Jurkat, Clone E6-1 (cell line): ENCODE measurements around the gene VPS54.
A peak's percentile ranks its signal among the peaks of the same experiment; 100 is the strongest.

Source experiments
- DNase-seq: peaks from one replicate; pipeline ENCODE4 v3.0.0-alpha.2; 2011; ENCODE audit warnings: low read depth, low spot score
- H3K4me3 ChIP-seq: 2 replicates; pipeline ENCODE4 v1.5.1; 2011; ENCODE audit warnings: mild to moderate bottlenecking, low read length, control low read depth, moderate library complexity

The VPS54 gene

DNA sequence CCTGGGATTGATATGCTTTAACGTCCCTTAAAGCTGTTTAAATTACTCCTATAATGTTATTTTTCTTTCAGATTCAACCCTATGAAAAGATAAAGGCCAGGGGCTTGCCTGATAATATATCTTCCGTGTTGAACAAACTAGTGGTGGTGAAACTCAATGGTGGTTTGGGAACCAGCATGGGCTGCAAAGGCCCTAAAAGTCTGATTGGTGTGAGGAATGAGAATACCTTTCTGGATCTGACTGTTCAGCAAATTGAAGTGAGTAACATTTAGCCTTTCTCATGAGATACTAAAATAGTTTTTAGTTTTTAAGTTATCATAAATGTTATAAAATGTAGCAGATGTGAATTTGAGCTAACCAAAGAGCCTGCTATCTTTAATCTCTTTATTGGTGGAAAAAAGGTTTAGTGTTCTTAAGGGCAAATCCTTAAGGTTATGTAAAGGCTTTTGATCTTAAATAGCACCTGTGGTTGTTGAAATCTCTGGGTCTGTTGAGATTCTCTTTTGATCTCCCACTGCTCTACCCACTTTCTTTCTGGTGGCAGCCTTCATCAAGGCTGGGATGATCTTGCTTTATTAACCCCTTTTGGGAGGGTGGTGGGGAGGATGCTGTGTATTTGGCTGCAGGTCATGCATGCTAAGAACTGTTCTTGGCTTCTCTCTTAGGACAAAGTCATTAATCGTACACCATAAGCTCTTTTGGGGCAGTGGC, 136.7 kb downstream of the VPS54 start:
- H3K4me3 ChIP-seq = no peak overlapping the region
- DNase-seq = peak; percentile 89

DNA sequence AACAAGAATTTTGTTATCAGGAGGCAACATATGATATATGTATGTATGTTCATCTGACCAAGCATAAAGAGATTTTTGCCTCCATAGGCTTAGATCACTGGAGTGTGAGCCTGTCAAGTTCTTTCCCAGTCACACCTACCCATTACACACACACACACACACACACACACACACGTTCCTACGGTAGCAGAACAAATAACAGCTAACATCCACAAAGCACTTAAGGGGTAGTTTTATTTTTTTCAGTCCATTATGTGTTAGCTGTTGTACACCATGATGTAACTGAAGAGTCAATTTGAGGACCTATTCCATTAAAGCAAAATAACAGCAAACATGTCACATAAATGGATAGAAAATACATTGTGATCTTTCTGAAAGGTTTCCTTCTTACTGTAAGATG, 138.0 kb downstream of the VPS54 start:
- no peak for DNase-seq
- no peak overlapping the region for H3K4me3 ChIP-seq

DNA sequence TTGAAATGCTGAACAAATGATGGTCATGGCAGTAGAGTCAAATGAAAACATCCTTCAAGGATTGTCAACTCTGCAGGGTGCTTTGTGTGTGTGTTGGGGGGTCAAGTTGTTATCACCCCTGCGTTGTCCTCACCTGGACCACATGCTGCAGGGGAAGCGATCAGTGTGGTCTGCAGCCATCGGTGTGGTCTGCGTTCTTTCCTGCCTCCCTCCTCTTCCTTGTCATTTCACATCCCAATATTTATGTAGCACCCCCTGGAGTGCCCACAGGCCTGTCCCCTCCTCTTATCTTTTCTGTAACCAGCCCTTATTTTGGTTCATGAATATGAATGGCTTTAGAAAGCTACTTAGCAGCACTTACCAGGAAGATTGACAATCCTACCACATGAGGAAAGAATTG, 138.6 kb downstream of the VPS54 start:
- no peak for DNase-seq

GRCh38 chr2:63879876-63880433, 139.3 kb downstream of the VPS54 start:
- no peak for DNase-seq
- H3K4me3 ChIP-seq = no peak overlapping the region

More for the DNA sequence above, 138.6 kb downstream of the VPS54 start:
- H3K4me3 ChIP-seq = no peak overlapping the region

- DNase-seq = no peak
These were observed 140.7 kb downstream of the VPS54 start for GRCh38 chr2:63878486-63878885.

GRCh38 chr2:63876311-63876710, 142.9 kb downstream of the VPS54 start:
- no peak for DNase-seq
- H3K4me3 ChIP-seq = no peak overlapping the region

More at GRCh38 chr2:63878486-63878885, 140.7 kb downstream of the VPS54 start:
- H3K4me3 ChIP-seq = no peak overlapping the region

DNA sequence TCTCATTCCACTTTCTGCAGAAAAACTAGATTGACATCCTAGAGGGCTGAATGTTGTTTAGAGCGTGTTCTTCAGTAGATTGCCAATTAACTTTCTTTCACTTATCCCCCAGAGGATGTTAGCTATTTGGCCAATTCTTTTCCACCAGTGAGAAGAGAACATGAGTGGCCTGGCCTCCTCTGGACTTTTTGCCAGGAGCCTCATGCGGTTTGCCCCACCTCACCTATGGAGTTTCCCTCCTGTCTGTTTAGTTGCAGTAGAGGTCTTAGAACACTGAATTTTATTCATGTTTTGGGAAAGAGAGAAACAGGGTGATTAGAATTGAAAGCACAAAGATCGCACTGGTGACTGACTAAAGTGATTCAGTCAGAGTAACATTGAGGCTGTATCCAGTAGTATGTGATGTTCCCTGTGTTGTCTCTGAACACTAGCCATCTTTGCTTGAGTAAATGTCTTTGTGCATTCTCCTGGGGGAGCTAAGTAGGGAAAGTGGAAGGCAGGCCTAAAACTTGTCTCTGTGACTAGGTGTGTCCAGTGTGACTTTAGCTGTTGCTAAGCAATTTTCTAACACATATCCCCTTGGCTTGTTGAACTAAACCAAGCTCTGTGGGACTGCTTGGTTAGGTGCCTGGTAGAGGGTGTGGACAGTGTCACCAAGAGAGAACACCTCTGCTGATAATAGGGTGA, 143.5 kb downstream of the VPS54 start:
- no peak for DNase-seq
- no peak overlapping the region for H3K4me3 ChIP-seq

- DNase-seq = no peak
These were observed 144.1 kb downstream of the VPS54 start for GRCh38 chr2:63875131-63875527.

GRCh38 chr2:63874204-63875130, 144.8 kb downstream of the VPS54 start:
- no peak overlapping the region for H3K4me3 ChIP-seq
- no peak for DNase-seq

More at GRCh38 chr2:63875131-63875527, 144.1 kb downstream of the VPS54 start:
- no peak overlapping the region for H3K4me3 ChIP-seq

- no peak overlapping the region for H3K4me3 ChIP-seq
- peak; percentile 57 for DNase-seq
These were observed 146.5 kb downstream of the VPS54 start for GRCh38 chr2:63872571-63873328.

- no peak for DNase-seq
- no peak overlapping the region for H3K4me3 ChIP-seq
These were observed 147.4 kb downstream of the VPS54 start for GRCh38 chr2:63871864-63872263.

DNA sequence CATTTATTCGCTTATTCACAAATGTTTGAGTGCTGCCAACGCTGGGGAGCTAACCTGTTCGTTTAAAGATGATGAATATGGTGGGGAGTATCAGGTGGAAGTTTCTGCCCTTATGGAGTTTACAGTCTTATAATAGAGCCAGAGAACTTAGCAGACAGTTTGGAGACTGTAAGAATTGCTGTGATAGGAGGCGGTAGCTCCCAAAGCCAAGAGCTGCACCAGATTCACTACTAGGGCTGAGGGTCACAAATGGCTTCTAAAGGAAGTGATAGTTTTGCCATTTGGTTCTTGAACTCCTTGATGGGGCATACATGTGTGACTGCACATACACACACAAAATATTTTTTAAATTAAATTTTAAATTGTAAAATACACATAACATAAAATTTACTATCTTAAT, 148.5 kb downstream of the VPS54 start:
- DNase-seq = no peak
- no peak overlapping the region for H3K4me3 ChIP-seq

GRCh38 chr2:63866009-63866709, 153.1 kb downstream of the VPS54 start:
- no peak for DNase-seq
- no peak overlapping the region for H3K4me3 ChIP-seq

DNA sequence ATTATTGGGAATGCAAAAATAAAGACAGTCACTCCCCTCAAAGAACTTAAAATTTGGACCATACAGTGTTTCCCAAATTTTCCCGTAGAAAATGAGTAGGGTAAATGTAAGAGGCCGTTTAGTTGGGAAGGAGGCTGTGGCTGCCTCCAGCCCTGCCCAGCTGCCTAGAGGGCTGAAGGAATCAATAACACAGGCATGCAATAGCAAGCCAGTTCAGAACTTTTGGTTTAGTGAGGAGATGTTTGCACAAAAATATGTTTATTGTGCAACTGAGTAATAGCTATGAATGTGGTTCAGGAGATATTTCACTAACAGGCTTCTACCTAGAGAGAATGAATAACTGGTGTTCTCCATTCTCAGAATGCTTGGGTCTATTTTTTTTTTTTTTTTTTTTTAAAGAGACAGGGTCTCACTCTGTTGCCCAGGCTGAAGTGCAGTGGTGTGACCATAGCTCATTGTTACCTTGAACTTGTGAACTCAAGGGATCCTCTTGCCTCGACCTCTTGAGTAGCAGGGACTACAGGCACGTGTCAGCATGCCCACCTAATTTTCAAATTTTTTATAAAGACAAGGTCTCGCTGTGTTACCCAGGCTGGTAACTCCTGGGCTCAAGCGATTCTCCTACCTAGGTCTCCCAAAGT, 153.9 kb downstream of the VPS54 start:
- no peak for DNase-seq
- no peak overlapping the region for H3K4me3 ChIP-seq

DNA sequence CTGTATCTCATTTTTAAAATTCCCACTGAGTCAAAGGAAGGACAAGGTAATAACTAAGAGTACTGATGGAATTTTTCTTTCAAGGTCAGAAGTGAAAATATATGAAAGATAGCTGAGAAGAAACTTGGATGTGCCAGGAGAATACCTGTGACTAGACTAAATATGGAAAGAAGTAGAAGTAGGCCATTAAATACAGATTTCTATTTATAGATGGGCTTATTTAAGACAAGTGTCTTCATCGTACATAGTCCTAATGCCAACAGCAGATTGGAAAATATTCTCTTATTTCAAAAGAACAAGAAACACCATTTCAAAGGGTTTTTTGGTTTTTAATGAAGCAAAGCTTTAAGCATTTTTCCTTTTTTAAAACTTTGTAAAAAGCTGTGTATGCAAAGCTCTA, 155.5 kb downstream of the VPS54 start:
- no peak for DNase-seq

DNA sequence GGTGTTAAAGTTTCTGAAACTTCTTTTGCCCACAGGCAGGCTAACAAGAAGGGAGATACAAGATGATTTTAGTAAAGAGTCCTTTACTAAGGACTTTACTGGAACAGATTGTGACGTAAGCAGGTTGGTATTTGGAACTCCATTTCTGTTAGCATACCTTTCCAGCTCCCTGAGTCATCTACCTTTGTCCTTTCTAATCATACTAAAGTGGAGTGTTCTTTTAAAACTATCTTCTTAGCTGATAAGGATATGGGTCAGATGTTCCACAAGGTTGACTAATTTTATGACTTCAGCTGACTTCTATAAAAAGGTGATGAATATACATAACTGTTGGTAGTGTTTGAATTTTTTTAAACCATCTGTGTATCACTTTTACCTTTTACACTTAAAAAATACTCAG, 156.4 kb downstream of the VPS54 start:
- H3K4me3 ChIP-seq = no peak overlapping the region
- no peak for DNase-seq

More for the DNA sequence above, 155.5 kb downstream of the VPS54 start:
- H3K4me3 ChIP-seq = no peak overlapping the region

DNA sequence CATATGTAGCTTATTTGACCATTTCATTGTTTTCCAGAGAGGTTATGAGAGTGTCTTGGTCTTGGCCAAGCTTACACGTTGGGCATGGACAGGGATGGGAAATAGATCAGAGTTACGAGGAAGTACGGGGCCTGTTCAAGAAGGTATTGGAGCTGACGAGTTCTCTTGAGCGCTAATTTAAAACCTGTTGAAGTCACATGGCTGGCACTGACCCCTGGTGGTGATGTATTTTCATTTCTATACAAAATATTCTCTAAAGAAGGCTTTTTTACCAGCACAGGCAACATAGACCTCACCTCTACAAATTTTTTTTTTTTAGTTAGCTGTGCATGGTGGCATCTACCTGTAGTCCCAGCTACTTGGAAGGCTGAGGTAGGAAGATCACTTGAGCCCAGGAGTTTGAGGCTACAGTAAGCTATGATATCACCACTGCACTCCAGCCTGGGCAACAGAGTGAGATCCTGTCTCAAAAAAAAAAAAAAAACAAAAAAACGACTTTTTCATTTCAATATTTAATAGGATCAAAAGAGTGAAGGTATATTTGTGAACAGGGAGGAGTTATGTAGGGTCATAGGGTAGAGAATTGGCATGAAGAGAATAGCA, 157.9 kb downstream of the VPS54 start:
- H3K4me3 ChIP-seq = no peak overlapping the region
- DNase-seq = no peak
